ENCODE results near the gene RGS18.

DNA sequence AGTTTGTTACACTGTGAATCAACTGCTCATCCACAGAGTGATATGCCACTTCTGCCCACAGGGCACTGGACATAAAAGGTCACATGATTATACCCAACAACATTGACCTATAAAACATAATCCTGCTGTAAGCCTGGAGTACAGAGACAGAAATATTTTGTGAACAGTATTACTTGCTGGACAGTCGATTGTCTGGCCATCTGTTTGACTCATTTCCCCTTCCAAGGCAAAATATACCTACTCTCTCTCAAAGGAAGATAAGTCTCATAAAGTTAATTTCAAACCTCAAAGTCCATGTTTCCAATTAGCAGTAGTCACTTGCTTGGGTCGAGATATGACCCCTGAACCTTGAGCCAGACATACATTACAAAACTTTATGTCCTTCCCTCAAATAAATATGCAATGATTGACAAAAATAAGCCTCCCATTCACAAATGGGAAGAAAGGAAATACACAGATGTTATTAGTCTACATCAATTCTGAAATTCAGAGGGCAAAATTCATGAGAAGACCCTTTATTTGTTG lies 39.3 kb upstream of the RGS18 start:
- no peak for TF ChIP-seq BHLHE40 (IDR thresholded peaks at IDR 0.05; ENCODE audit: borderline replicate concordance)
- TF ChIP-seq SUZ12 (IDR thresholded peaks at IDR 0.05) = no peak
- no peak for TF ChIP-seq ELF4 (IDR thresholded peaks at IDR 0.05)
- TF ChIP-seq FOXM1 (IDR thresholded peaks at IDR 0.05; ENCODE audit: borderline replicate concordance) = no peak
- TF ChIP-seq SP1 (IDR thresholded peaks at IDR 0.05) = no peak
- no peak for TF ChIP-seq CTBP1 (IDR thresholded peaks at IDR 0.05; ENCODE audit: borderline replicate concordance)
- no peak for TF ChIP-seq FOXA1 (IDR thresholded peaks at IDR 0.05)
- no peak for TF ChIP-seq L3MBTL2 (conservative IDR thresholded peaks at IDR 0.05)
- TF ChIP-seq ARNT (IDR thresholded peaks at IDR 0.05) = no peak
- no peak for TF ChIP-seq TARDBP (IDR thresholded peaks at IDR 0.05)

All from HEK293T (cell line).